ENCODE results near the gene THSD7B.

GRCh38 chr2:136997557-136997956 is 232.2 kb downstream of the THSD7B start:
- no peak for TF ChIP-seq CTCF (conservative IDR thresholded peaks at IDR 0.05; ENCODE audit: low read length)
- TF ChIP-seq EZH2phosphoT487 (IDR thresholded peaks at IDR 0.05; ENCODE audit: borderline replicate concordance), result no peak

Data from Loucy (cell line).